MM.1S (cell line): Measurements from ENCODE around the gene MCOLN1.

Source experiments
- DNase-seq: peaks from one replicate; pipeline ENCODE4 v3.0.0-alpha.2; 2015
- H2AFZ ChIP-seq: fragments of 300-600 bp; sonication (generic); 2 replicates; pipeline ENCODE4 v1.6.0; 2016; ENCODE audit warnings: antibody characterized with exemption, low read length
- H3F3A ChIP-seq: fragments of 300-600 bp; sonication (generic); 2 replicates; pipeline ENCODE4 v1.6.1; 2016; ENCODE audit warnings: mild to moderate bottlenecking, antibody characterized with exemption, low read length, moderate library complexity, mixed read lengths; ENCODE audit not compliant: insufficient read depth
- H3K27ac ChIP-seq: fragments of 300-600 bp; sonication (generic); 2 replicates; pipeline ENCODE4 v1.5.1; 2016; ENCODE audit warnings: mild to moderate bottlenecking, low read length
- H3K27me3 ChIP-seq: fragments of 300-600 bp; sonication (generic); replicated peaks from 2 replicates; pipeline ENCODE4 v1.6.0; 2016; ENCODE audit warnings: low read length; ENCODE audit not compliant: insufficient read depth
- H3K36me3 ChIP-seq: fragments of 300-600 bp; sonication (generic); replicated peaks from 2 replicates; pipeline ENCODE4 v1.6.1; 2016; ENCODE audit warnings: mild to moderate bottlenecking, low read length, mixed read lengths; ENCODE audit not compliant: insufficient read depth
- H3K4me1 ChIP-seq: fragments of 300-600 bp; sonication (generic); 2 replicates; pipeline ENCODE4 v1.6.1; 2016; ENCODE audit warnings: low read length, mixed read lengths
- H3K4me2 ChIP-seq: fragments of 300-600 bp; sonication (generic); 2 replicates; pipeline ENCODE4 v1.6.0; 2016; ENCODE audit warnings: low read depth, low read length
- H3K4me3 ChIP-seq: fragments of 300-600 bp; sonication (generic); 2 replicates; pipeline ENCODE4 v1.5.1; 2016; ENCODE audit warnings: low read length, mixed read lengths
- H3K79me2 ChIP-seq: fragments of 300-600 bp; sonication (generic); 2 replicates; pipeline ENCODE4 v1.6.1; 2016; ENCODE audit warnings: mixed run types, low read length, mixed read lengths
- H3K9ac ChIP-seq: fragments of 300-600 bp; sonication (generic); 2 replicates; pipeline ENCODE4 v1.6.1; 2016; ENCODE audit warnings: low read length, mixed read lengths
- H3K9me2 ChIP-seq: fragments of 300-600 bp; sonication (generic); replicated peaks from 2 replicates; pipeline ENCODE4 v1.6.1; 2016; ENCODE audit warnings: mild to moderate bottlenecking, low read length, mixed read lengths; ENCODE audit not compliant: insufficient read depth
- H3K9me3 ChIP-seq: fragments of 300-600 bp; sonication (generic); replicated peaks from 2 replicates; pipeline ENCODE4 v1.6.1; 2016; ENCODE audit warnings: mild to moderate bottlenecking, low read length, mixed read lengths; ENCODE audit not compliant: insufficient read depth
- H4K20me1 ChIP-seq: fragments of 300-600 bp; sonication (generic); 2 replicates; pipeline ENCODE4 v1.6.1; 2016; ENCODE audit warnings: mild to moderate bottlenecking, low read length, moderate library complexity, mixed read lengths; ENCODE audit not compliant: insufficient read depth
- EZH2 ChIP-seq: fragments of 300-600 bp; sonication (generic); optimal IDR thresholded peaks from 2 replicates; pipeline ENCODE3; 2017; ENCODE audit warnings: low read depth, mild to moderate bottlenecking, antibody characterized with exemption, low read length, mixed read lengths
- EZH2phosphoT487 ChIP-seq: fragments of 300-600 bp; sonication (generic); IDR thresholded peaks from 2 replicates; pipeline ENCODE4 v1.6.1; 2018; ENCODE audit warnings: antibody characterized with exemption, low read length
- TF ChIP-seq, protein P1 (sequence below): fragments of 300-600 bp; sonication (generic); IDR thresholded peaks from 2 replicates; pipeline ENCODE4 v1.5.1; 2016; ENCODE audit warnings: antibody characterized with exemption, low read length, mixed read lengths

MCOLN1 gene

DNA sequence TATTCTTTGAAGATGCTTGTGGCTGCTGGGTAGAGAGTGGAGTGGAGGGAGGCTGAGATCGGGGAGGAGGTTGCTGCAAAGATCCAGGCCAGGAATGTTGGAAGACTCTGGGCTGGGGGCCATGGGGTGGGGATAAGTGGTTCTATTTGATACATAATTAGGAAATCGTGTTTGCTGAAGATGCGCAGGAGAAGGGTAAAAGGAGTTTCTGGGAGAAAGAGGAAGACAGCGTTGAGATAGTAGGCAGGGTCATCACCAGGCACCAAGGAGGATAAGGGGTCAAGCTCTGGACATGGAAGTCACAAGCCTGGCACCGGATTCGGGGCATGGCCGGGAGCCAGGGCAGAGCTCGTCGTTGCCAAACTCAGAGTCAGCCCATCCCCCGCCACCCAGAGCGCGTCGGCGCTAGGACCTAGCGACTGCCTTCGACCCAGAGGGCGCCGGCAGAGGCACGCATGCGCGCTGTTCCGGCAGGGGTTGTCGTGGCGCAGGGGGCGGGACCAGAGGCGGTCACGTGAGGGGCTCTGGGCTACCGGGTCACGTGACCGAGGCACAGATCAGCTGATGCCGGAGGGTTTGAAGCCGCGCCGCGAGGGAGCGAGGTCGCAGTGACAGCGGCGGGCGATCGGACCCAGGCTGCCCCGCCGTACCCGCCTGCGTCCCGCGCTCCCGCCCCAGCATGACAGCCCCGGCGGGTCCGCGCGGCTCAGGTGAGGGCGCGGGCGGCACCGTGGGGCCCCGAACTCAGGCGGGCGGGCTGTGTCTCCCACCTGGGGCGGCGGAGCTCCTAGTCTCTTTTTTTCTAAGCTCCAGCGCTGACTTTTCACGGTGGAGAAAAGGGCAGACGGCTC, at the start of gene MCOLN1:
TSS of gene MCOLN1 (plus strand) at position 553 of the 851 bp plus-strand sequence. CDS start at position 680, 127 bp downstream.
- peak within 1 kb of the TSS; percentile 61 for H3K9ac ChIP-seq
- peaks cover 6% of the 10 kb centered on the region; the same call in 1 of the 2 replicates for H3K4me1 ChIP-seq
- H3K36me3 ChIP-seq, result no peaks in the 10 kb centered on the region
- H3K4me2 ChIP-seq, result peak within 1 kb of the TSS; percentile 96
- no peaks in the 10 kb centered on the region for H3K9me2 ChIP-seq
- H3K4me3 ChIP-seq, result peak within 1 kb of the TSS; percentile 78
- no peaks in the 10 kb centered on the region for H3F3A ChIP-seq
- H4K20me1 ChIP-seq, result no peaks in the 10 kb centered on the region
- H2AFZ ChIP-seq, result peak within 1 kb of the TSS; percentile 85
- no peaks in the 10 kb centered on the region for H3K9me3 ChIP-seq
- H3K79me2 ChIP-seq, result peaks cover 8% of the 10 kb centered on the region
- 0 out of 2 replicates have a peak, but pooled peaks cover 2% of the 10 kb centered on the region for H3K27me3 ChIP-seq
- DNase-seq, result peak; percentile 99
- no peak within 1 kb of the TSS for H3K27ac ChIP-seq
- TF ChIP-seq EZH2phosphoT487, result no peak
- TF ChIP-seq EZH2, result no peak
- TF ChIP-seq, protein P1, sequence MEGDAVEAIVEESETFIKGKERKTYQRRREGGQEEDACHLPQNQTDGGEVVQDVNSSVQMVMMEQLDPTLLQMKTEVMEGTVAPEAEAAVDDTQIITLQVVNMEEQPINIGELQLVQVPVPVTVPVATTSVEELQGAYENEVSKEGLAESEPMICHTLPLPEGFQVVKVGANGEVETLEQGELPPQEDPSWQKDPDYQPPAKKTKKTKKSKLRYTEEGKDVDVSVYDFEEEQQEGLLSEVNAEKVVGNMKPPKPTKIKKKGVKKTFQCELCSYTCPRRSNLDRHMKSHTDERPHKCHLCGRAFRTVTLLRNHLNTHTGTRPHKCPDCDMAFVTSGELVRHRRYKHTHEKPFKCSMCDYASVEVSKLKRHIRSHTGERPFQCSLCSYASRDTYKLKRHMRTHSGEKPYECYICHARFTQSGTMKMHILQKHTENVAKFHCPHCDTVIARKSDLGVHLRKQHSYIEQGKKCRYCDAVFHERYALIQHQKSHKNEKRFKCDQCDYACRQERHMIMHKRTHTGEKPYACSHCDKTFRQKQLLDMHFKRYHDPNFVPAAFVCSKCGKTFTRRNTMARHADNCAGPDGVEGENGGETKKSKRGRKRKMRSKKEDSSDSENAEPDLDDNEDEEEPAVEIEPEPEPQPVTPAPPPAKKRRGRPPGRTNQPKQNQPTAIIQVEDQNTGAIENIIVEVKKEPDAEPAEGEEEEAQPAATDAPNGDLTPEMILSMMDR, result no peak

DNA sequence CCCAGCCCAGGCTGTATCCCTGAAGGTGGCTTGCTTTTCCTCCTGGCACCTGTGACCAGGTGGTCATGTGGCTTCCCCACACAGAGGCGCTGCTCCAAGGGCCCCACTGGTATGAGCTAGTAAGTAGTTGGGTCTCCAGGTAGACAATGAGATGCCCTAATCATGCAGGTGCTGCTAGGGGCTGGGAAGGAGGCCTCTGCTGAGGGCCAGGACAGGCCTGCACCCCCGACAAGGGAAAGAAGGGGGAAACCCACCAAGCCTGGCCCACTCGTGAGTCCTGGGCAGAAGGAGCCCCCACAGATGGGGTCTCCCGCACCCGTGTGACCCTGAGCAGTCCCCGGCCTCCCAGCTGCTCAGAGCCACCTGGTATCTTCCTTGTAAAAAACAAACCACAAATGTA, 46.8 kb upstream of the MCOLN1 start:
- H3F3A ChIP-seq, result no peaks in the 10 kb centered on the region
- peaks cover 14% of the 10 kb centered on the region for H3K27me3 ChIP-seq
- no peaks in the 10 kb centered on the region for H3K9me2 ChIP-seq
- no peaks in the 10 kb centered on the region for H3K79me2 ChIP-seq
- no peaks in the 10 kb centered on the region for H4K20me1 ChIP-seq
- H3K27ac ChIP-seq, result no peak overlapping the region
- TF ChIP-seq EZH2phosphoT487, result no peak
- TF ChIP-seq, protein P1, result no peak
- no peak for TF ChIP-seq EZH2
- H3K4me3 ChIP-seq, result no peak overlapping the region
- H3K36me3 ChIP-seq, result no peaks in the 10 kb centered on the region
- no peak for DNase-seq
- no peak overlapping the region for H3K9ac ChIP-seq
- no peaks in the 10 kb centered on the region for H3K4me1 ChIP-seq
- no peak overlapping the region for H3K4me2 ChIP-seq
- H3K9me3 ChIP-seq, result no peaks in the 10 kb centered on the region
- H2AFZ ChIP-seq, result no peak overlapping the region

DNA sequence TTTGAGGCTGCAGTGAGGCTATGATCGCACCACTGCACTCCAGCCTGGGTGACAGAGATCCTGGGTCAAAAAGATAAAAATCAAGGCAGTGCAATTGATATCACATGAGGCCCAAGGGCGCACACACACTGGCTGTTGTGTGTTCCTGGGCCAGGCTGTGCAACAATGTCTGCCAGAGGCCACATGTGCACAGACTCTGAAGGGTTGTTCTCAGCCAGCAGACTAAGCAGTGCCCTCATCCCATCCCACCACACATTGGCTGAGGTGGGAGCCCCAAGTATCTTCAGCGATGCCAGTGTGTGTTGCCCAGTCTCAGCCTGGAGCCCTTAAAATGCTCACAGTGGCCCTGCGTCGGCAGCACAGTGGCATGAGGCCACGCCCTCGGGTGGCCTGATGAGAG, 46.2 kb upstream of the MCOLN1 start:
- H3K27me3 ChIP-seq, result peaks cover 20% of the 10 kb centered on the region
- H3K79me2 ChIP-seq, result no peaks in the 10 kb centered on the region
- H3K4me3 ChIP-seq, result no peak overlapping the region
- TF ChIP-seq, protein P1, result no peak
- no peak for TF ChIP-seq EZH2
- no peaks in the 10 kb centered on the region for H3F3A ChIP-seq
- no peaks in the 10 kb centered on the region for H3K9me3 ChIP-seq
- no peaks in the 10 kb centered on the region for H3K9me2 ChIP-seq
- no peak overlapping the region for H2AFZ ChIP-seq
- no peak overlapping the region for H3K9ac ChIP-seq
- no peak overlapping the region for H3K4me2 ChIP-seq
- no peaks in the 10 kb centered on the region for H3K4me1 ChIP-seq
- H4K20me1 ChIP-seq, result no peaks in the 10 kb centered on the region
- no peak for DNase-seq
- no peak overlapping the region for H3K27ac ChIP-seq
- no peaks in the 10 kb centered on the region for H3K36me3 ChIP-seq
